Fibroblast of skin of abdomen (primary cell): Measurements from ENCODE around the gene ANO6. TPM values are rescaled to one million over a fixed set of nuclear protein-coding genes. Genes with fewer than 3 reads are reported as not detected.
"Not testable (repeated sequence)": the region's sequence is repeated elsewhere in the genome, so short reads cannot be mapped to it uniquely, and the experiment has no call there.

Experiments
- DNase-seq: peaks from one replicate; pipeline ENCODE4 v3.0.0-alpha.2; 2013
- polyA plus RNA-seq, 2 experiments: library from polyadenylated mRNA; unstranded; fragments of 120-200 nt; gene quantifications; one replicate each; pipeline ENCODE4 v1.2.1, GENCODE V29; 2013; ENCODE audit not compliant: insufficient read length in 2 of 2

The ANO6 gene
- polyA plus RNA-seq (2013, experiment 1 of 2; ENCODE audit: insufficient read length), result 60.4 TPM
- polyA plus RNA-seq (2013, experiment 2 of 2; ENCODE audit: insufficient read length), result 56.9 TPM

GRCh38 chr12:45215419-45216229, at the start of gene ANO6:
Gene ANO6 (plus strand): TSS chr12:45216095. CDS start chr12:45216322, 227 bp downstream.
- DNase-seq, result peak; percentile 89

- DNase-seq, result no peak
Measured at GRCh38 chr12:45168976-45169375, 46.9 kb upstream of the ANO6 start.

GRCh38 chr12:45170456-45171042, 45.3 kb upstream of the ANO6 start:
- peak; percentile 66 for DNase-seq

GRCh38 chr12:45173293-45173692, 42.6 kb upstream of the ANO6 start:
- not testable (repeated sequence) for DNase-seq

GRCh38 chr12:45174595-45174994, 41.3 kb upstream of the ANO6 start:
- no peak for DNase-seq

- DNase-seq, result no peak
Measured at GRCh38 chr12:45178771-45179170, 37.1 kb upstream of the ANO6 start.

- no peak for DNase-seq
Measured at GRCh38 chr12:45182511-45182910, 33.4 kb upstream of the ANO6 start.

- DNase-seq, result peak; percentile 17
Measured at GRCh38 chr12:45183246-45183645, 32.6 kb upstream of the ANO6 start.

- DNase-seq, result no peak
Measured at GRCh38 chr12:45184147-45184963, 31.5 kb upstream of the ANO6 start.

GRCh38 chr12:45186762-45187161, 29.1 kb upstream of the ANO6 start:
- no peak for DNase-seq

- no peak for DNase-seq
Measured at GRCh38 chr12:45189766-45190403, 26.0 kb upstream of the ANO6 start.

- peak; percentile 55 for DNase-seq
Measured at GRCh38 chr12:45191239-45191638, 24.7 kb upstream of the ANO6 start.

GRCh38 chr12:45192707-45193106, 23.2 kb upstream of the ANO6 start:
- DNase-seq, result no peak

GRCh38 chr12:45200491-45201043, 15.3 kb upstream of the ANO6 start:
- peak; percentile 27 for DNase-seq

GRCh38 chr12:45203767-45204166, 12.1 kb upstream of the ANO6 start:
- no peak for DNase-seq

GRCh38 chr12:45204757-45205156, 11.1 kb upstream of the ANO6 start:
- DNase-seq, result no peak

- DNase-seq, result no peak
Measured at GRCh38 chr12:45205165-45205825, 10.6 kb upstream of the ANO6 start.

GRCh38 chr12:45208604-45209487, 7.0 kb upstream of the ANO6 start:
- DNase-seq, result peak; percentile 78

- no peak for DNase-seq
Measured at GRCh38 chr12:45209784-45210183, 6.1 kb upstream of the ANO6 start.

- DNase-seq, result no peak
Measured at GRCh38 chr12:45212064-45212463, 3.8 kb upstream of the ANO6 start.

GRCh38 chr12:45213107-45213506, 2.8 kb upstream of the ANO6 start:
- DNase-seq, result no peak
